Activated CD4-positive, alpha-beta T cell treated with anti-CD3 and anti-CD28 coated beads, Interleukin-2, amount 50 U/mL, for 24 hours (primary cell): ENCODE measurements around the gene NUDT14.

Source experiments
- DNase-seq, 2 donors: peaks; one replicate each; pipeline ENCODE4 v3.0.0-alpha.2; 2020; ENCODE audit warnings: low read depth in 1 of 2, low spot score in 1 of 2

The NUDT14 gene

GRCh38 chr14:105136401-105137322, 44.5 kb downstream of the NUDT14 start:
- DNase-seq = no peak

DNA sequence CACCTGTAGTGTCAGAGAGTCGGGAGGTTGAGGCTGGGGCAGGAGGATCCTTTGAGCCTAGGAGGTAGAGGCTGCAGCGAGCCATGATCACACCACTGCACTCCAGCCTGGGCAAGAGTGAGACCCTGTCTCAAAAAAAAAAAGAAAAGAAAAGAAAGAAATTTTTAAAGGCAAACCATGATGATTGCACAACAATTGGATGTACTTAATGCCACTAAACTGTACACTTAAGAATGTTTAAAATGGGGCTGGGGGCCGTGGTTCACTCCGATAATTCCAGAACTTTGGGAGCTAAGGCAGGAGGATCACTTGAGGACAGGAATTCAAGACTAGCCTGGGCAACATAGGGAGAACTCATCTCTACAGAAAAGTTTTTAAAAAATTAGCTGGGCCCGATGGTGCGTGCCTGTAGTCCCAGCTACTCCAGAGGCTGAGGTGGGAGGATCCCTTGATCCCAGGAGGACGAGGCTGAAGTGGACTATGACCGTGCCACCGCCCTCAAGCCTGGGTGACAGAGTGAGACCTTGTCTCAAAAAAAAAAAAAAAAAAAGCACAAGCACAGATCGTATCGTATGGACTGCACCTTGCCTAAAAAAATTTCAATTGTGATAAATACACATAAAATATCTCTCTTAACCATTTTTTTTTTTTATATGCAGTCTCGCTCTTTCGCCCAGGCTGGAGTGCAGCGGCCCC, 45.3 kb downstream of the NUDT14 start:
- DNase-seq = no peak

DNA sequence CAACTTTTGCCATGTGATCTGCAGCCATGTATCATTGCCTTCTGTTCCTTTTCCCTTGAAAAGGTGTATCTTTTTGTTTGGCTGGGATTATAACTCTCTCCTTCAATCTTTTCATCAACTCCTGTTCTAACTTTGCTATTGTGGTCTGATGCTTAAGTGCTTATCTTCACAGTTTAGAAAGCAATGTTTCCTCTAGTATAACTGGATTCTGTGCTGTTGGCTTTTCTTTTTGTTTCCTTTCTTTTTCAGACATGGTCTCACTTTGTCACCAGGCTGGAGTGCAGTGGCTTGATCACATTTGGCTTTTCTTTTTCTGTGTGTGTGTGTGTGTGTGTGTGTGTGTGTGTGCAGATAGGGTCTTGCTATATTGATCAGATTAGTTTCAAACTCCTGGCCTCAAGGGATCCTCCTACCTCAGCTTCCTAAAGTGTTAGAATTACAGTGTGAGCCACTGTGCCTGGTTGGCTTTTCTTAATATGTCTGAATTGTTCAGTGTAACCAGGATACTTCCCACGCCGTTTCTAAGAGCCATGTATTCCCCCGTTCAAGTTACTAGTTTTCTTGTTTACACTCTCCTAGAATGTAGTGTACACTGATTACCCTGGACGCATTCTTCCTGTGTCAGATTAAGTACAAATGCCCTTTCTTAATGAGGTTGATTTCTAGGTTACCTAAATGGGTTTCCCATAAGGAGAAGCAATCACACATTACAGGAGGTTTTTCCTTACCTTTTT, 48.0 kb downstream of the NUDT14 start:
- no peak for DNase-seq

DNA sequence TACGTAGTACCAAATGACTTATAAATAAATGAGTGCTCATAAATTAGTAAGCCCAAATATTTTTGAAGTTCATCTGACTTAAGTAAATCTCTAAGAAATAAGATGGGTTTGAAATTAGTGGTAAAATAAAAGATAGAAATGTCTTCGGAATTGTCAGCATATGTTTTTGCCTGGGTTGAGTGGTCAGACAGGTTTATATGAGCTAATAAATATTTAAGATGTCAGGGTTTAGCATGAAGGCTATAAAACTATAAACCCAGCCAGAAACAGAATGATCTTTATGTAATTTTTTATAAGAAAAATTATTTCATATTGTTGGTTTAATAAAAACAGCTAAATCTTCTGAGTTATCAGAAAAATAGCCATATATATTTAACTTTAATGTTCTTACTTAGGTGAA, 49.9 kb downstream of the NUDT14 start:
- DNase-seq = no peak

DNA sequence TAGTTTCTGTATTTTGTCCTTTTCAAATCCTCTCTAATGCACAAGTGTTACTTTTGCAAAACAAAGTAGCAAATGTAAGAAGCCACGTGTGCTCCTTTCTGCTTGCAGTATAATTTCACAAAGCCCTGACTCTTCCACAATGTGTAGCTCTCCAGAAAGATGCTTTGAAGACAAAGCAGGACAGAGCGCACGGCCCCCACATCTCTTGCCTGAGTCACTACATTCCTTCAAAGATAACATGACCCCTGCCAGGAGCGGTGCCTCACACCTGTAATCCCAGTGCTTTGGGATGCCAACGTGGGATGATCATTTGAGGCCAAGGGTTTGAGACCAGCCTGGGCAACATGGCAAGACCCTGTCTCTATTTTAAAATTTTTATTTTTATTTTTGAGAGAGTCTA, 53.1 kb downstream of the NUDT14 start:
- DNase-seq = no peak

DNA sequence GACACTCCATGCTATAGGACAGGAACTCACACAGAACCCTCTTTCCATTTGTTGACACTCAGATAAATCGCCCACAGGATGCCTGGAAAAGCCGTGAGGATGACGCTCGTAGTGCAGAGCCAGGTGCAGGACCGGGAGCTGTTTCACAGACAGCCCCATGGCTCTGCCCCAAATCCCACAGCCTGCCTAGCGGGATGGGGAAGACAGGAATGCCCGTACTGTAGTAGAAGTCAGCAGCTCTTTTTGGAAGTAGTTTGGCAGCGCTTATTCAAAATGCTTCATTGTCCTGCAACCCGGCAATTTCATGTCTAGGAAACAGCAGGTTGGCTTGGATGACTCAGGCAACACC, 54.2 kb downstream of the NUDT14 start:
- DNase-seq = no peak

DNA sequence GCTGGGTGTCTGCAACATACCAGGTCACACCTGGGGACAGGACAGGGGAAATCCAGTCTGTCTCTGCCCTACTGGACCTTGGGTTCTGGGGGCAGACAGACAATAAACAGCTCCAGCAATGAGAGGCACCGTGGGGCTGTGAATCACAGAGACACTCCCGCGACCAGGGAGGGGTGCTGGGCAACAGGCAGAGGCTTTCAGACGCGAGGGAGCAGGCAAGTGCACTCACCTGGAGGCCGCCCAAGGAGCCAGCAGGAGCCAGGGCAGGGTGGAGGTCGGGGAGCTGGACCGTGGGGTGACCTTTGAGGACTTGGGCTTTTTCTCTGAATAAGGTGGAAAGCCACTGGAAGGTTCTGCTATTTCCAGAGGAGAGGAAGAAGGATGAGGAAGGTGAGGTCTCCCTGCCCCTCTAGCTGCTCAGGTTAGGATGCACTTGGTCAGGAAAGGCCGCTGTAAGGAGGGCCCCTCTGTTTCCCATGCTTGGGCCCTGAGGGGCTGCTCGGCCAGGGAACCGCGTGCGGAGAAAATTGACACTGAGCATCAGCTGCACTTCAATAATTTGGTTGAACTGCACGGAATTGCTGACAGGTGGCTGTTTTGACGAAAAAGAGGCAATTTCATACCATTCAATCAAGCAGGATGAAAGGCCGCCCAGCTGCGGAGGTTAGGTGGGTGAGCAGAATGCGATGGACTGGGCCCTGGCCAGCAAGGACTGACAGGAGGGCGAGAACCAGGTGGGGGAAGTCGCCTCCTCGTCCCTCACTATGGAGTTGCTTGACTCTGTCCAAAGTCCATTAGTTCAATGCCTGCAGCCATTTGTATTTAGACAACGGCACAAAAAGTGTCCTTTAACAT, 54.8 kb downstream of the NUDT14 start:
- no peak for DNase-seq

DNA sequence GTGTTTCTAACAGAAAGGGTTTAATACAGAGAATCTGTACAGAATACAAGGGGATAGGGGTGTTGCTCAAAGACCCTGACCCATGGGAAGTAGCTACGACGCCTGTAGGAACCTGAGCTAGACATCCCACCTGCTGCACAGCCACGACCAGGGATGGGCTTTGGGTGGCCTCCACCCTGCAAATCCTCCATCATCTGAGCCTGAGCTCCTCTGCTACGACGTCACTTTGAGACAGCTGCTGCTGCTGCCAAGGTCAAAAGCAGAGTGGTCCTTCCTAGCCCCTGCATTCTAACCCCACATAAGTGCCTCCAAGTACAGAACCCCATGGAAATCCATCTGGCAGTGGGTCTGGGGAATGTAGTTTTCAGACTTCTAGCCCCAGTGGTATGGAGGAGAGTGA, 56.3 kb downstream of the NUDT14 start:
- no peak for DNase-seq

DNA sequence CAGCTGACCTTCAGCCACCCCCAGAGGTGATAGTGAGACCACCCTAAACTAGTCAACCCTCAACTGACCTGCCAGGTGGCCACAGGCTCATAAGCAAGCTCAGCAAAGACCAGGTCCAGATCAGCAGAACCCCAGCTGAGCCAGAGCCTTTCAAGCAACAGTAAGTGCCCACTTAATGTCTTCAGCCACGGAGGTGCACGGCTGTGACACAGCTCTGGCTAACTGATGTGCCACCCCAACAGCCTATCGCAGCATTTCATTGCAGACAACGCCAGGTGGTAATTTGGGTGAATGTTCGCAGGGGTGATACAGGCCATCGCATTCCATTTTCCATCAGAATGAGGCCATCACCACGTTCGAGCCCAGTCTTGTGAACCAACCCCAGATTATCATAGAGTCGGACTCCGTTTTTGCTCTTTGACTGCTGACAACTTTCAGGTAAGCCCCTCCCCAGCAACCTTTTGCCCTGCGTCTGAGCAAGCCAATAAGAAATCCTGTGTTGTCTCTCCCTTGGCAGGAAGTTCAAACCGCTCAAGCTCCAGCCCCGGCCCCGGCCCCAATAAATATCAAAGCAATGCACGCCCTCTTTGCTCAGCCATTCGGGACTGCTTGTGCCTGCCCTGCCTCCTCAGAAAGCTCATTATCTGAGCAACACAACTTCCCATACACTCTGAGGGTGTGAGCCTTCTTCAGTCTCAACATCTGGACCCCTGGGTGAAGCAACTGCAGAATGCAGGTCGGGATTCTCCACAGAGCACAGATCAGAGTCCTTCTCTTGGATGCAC, 56.9 kb downstream of the NUDT14 start:
- no peak for DNase-seq

DNA sequence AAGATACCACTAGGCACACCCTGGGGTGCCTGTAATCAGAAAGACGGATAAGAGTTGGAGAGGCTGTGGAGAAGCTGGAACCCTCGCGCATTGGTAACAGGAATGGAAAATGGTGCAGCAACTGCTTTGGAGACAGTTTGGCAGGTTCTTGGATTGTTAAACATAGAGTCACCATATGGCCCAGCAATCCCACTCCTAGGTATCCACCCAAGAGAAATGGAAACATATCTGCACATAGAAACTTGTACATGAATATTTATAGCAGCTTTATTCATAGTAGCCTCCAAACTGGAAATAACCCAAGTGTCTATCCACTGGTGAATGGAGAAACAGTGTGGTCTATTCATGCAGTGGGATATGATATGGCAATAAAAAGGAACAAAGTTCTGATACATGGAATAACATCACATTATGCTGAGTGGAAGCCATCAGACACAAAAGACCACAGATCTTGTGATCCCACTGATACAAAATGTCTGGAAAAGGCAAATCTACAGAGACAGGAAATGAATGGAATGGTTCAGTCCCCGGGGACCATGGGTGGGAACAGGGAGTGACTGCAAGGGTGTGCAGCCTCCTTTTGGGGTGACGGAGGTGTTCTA, 57.9 kb downstream of the NUDT14 start:
- DNase-seq = no peak
